ENCODE data around the gene CPXM2.

- TF ChIP-seq CTCF (conservative IDR thresholded peaks at IDR 0.05) (no peak), ZFX (IDR thresholded peaks at IDR 0.05) (no peak)
Measured at GRCh38 chr10:123800821-123801220, 90.8 kb downstream of the CPXM2 start.
